ENCODE measurements around the gene JPT1.
"Not testable (repeated sequence)": the region's sequence is repeated elsewhere in the genome, so short reads cannot be mapped to it uniquely, and the experiment has no call there.

JPT1 gene

GRCh38 chr17:75174996-75175395, 20.7 kb upstream of the JPT1 start:
- Mint-ChIP-seq H3K9me3 (no peaks in the 10 kb centered on the region), H3K36me3 (ENCODE audit: low read depth) (peaks cover 98% of the 10 kb centered on the region), H3K27me3 (no peaks in the 10 kb centered on the region), H3K4me1 (ENCODE audit: low read depth) (peaks cover 7% of the 10 kb centered on the region), H3K27ac (no peak overlapping the region), H3K4me3 (no peak overlapping the region)
- intact Hi-C loops (cut with micrococcal nuclease) = loop anchor here (10.0 kb wide), 1 partner anchor 110 kb away; no protein-coding TSS in a partner anchor

- intact Hi-C loops (cut with micrococcal nuclease) = loop anchor here (10.0 kb wide), 1 partner anchor 109 kb away; no protein-coding TSS in a partner anchor
- H3K27ac Mint-ChIP-seq = no peak overlapping the region
- no peak overlapping the region for H3K4me3 Mint-ChIP-seq
- H3K4me1 Mint-ChIP-seq (ENCODE audit: low read depth) = no peaks in the 10 kb centered on the region
- H3K9me3 Mint-ChIP-seq = no peaks in the 10 kb centered on the region
- no peaks in the 10 kb centered on the region for H3K27me3 Mint-ChIP-seq
- H3K36me3 Mint-ChIP-seq (ENCODE audit: low read depth) = peaks cover 98% of the 10 kb centered on the region
Measured at GRCh38 chr17:75173526-75173925, 19.2 kb upstream of the JPT1 start.

- no peak overlapping the region for H3K27ac Mint-ChIP-seq
- peaks cover 95% of the 10 kb centered on the region for H3K36me3 Mint-ChIP-seq (ENCODE audit: low read depth)
- no peaks in the 10 kb centered on the region for H3K4me1 Mint-ChIP-seq (ENCODE audit: low read depth)
- intact Hi-C loops (cut with micrococcal nuclease) = no loop called here
- no peaks in the 10 kb centered on the region for H3K9me3 Mint-ChIP-seq
- H3K27me3 Mint-ChIP-seq = no peaks in the 10 kb centered on the region
- no peak overlapping the region for H3K4me3 Mint-ChIP-seq
Measured at GRCh38 chr17:75168998-75169397, 14.7 kb upstream of the JPT1 start.

GRCh38 chr17:75164606-75165005, 10.3 kb upstream of the JPT1 start:
- peaks cover 58% of the 10 kb centered on the region for H3K36me3 Mint-ChIP-seq (ENCODE audit: low read depth)
- not testable (repeated sequence) for H3K9me3 Mint-ChIP-seq

GRCh38 chr17:75163074-75163473, 8.8 kb upstream of the JPT1 start:
- H3K9me3 Mint-ChIP-seq = no peaks in the 10 kb centered on the region
- no peaks in the 10 kb centered on the region for H3K27me3 Mint-ChIP-seq
- intact Hi-C loops (cut with micrococcal nuclease) = no loop called here
- no peak overlapping the region for H3K27ac Mint-ChIP-seq
- no peak overlapping the region for H3K4me3 Mint-ChIP-seq
- H3K4me1 Mint-ChIP-seq (ENCODE audit: low read depth) = no peaks in the 10 kb centered on the region
- peaks cover 42% of the 10 kb centered on the region for H3K36me3 Mint-ChIP-seq (ENCODE audit: low read depth)

More at GRCh38 chr17:75164606-75165005, 10.3 kb upstream of the JPT1 start:
- H3K27me3 Mint-ChIP-seq; intact Hi-C loops (cut with micrococcal nuclease); H3K4me3 Mint-ChIP-seq; H3K4me1 Mint-ChIP-seq (ENCODE audit: low read depth); H3K27ac Mint-ChIP-seq: not testable (repeated sequence)

- Mint-ChIP-seq H3K9me3 (no peaks in the 10 kb centered on the region), H3K36me3 (ENCODE audit: low read depth) (peaks cover 17% of the 10 kb centered on the region), H3K4me1 (ENCODE audit: low read depth) (peaks cover 2% of the 10 kb centered on the region), H3K27me3 (no peaks in the 10 kb centered on the region), H3K4me3 (no peak overlapping the region), H3K27ac (no peak overlapping the region)
- intact Hi-C loops (cut with micrococcal nuclease) = no loop called here
Measured at GRCh38 chr17:75160211-75160610, 5.9 kb upstream of the JPT1 start.

GRCh38 chr17:75159196-75160031, 5.1 kb upstream of the JPT1 start:
- Mint-ChIP-seq H3K27me3 (no peaks in the 10 kb centered on the region), H3K4me1 (ENCODE audit: low read depth) (peaks cover 10% of the 10 kb centered on the region), H3K27ac (no peak overlapping the region), H3K36me3 (ENCODE audit: low read depth) (peaks cover 11% of the 10 kb centered on the region), H3K4me3 (no peak overlapping the region), H3K9me3 (no peaks in the 10 kb centered on the region)
- intact Hi-C loops (cut with micrococcal nuclease) = no loop called here

- Mint-ChIP-seq H3K36me3 (ENCODE audit: low read depth) (peaks cover 11% of the 10 kb centered on the region), H3K4me1 (ENCODE audit: low read depth) (peaks cover 14% of the 10 kb centered on the region)
- H3K27me3 Mint-ChIP-seq; H3K27ac Mint-ChIP-seq; H3K4me3 Mint-ChIP-seq; intact Hi-C loops (cut with micrococcal nuclease); H3K9me3 Mint-ChIP-seq: not testable (repeated sequence)
Measured at GRCh38 chr17:75158480-75158879, 4.2 kb upstream of the JPT1 start.

GRCh38 chr17:75155191-75155601, 884 bp upstream of the JPT1 start:
- Mint-ChIP-seq H3K4me1 (ENCODE audit: low read depth) (peaks cover 28% of the 10 kb centered on the region), H3K27me3 (no peaks in the 10 kb centered on the region), H3K27ac (no peak overlapping the region), H3K9me3 (no peaks in the 10 kb centered on the region), H3K4me3 (no peak overlapping the region), H3K36me3 (ENCODE audit: low read depth) (peaks cover 12% of the 10 kb centered on the region)
- intact Hi-C loops (cut with micrococcal nuclease) = no loop called here

GRCh38 chr17:75153780-75154194, 525 bp downstream of the JPT1 start:
- Mint-ChIP-seq H3K4me1 (ENCODE audit: low read depth) (peaks cover 37% of the 10 kb centered on the region), H3K27me3 (no peaks in the 10 kb centered on the region), H3K9me3 (no peaks in the 10 kb centered on the region), H3K27ac (peak overlapping the region; percentile 90), H3K36me3 (ENCODE audit: low read depth) (peaks cover 13% of the 10 kb centered on the region), H3K4me3 (peak overlapping the region; percentile 88)
- intact Hi-C loops (cut with micrococcal nuclease) = loop anchor here (5.0 kb wide), 1 partner anchor 36 kb away; no protein-coding TSS in a partner anchor

GRCh38 chr17:75152922-75153779, 1.2 kb downstream of the JPT1 start:
- Mint-ChIP-seq H3K36me3 (ENCODE audit: low read depth) (peaks cover 20% of the 10 kb centered on the region), H3K27me3 (no peaks in the 10 kb centered on the region), H3K4me1 (ENCODE audit: low read depth) (peaks cover 43% of the 10 kb centered on the region), H3K9me3 (no peaks in the 10 kb centered on the region), H3K4me3 (peak overlapping the region; percentile 88), H3K27ac (peak overlapping the region; percentile 90)
- intact Hi-C loops (cut with micrococcal nuclease) = loop anchor here (5.0 kb wide), 1 partner anchor 36 kb away; no protein-coding TSS in a partner anchor

- Mint-ChIP-seq H3K27ac (no peak overlapping the region), H3K36me3 (ENCODE audit: low read depth) (peaks cover 26% of the 10 kb centered on the region), H3K4me3 (peak overlapping the region; percentile 88), H3K9me3 (no peaks in the 10 kb centered on the region), H3K4me1 (ENCODE audit: low read depth) (peaks cover 49% of the 10 kb centered on the region), H3K27me3 (no peaks in the 10 kb centered on the region)
- intact Hi-C loops (cut with micrococcal nuclease) = loop anchor here (5.0 kb wide), 1 partner anchor 35 kb away; no protein-coding TSS in a partner anchor
Measured at GRCh38 chr17:75152523-75152921, 1.8 kb downstream of the JPT1 start.

GRCh38 chr17:75151930-75152329, 2.4 kb downstream of the JPT1 start:
- intact Hi-C loops (cut with micrococcal nuclease) = loop anchor here (5.0 kb wide), 1 partner anchor 35 kb away; no protein-coding TSS in a partner anchor
- Mint-ChIP-seq H3K9me3 (no peaks in the 10 kb centered on the region), H3K4me1 (ENCODE audit: low read depth) (peaks cover 55% of the 10 kb centered on the region), H3K36me3 (ENCODE audit: low read depth) (peaks cover 32% of the 10 kb centered on the region), H3K27me3 (no peaks in the 10 kb centered on the region), H3K27ac (no peak overlapping the region), H3K4me3 (no peak overlapping the region)
